Activated CD8-positive, alpha-beta T cell treated with anti-CD3 and anti-CD28 coated beads, Interleukin-2, amount 10 ng/mL, durations not matched to agents 7 days and 5 days (primary cell): Measurements from ENCODE around the gene KAT14. TPM values are rescaled to one million over a fixed set of nuclear protein-coding genes. Genes with fewer than 3 reads are reported as not detected.
"Not testable (repeated sequence)": the region's sequence is repeated elsewhere in the genome, so short reads cannot be mapped to it uniquely, and the experiment has no call there.

Experiments
- ATAC-seq: fragments of 150-1000 bp; cut with Tn5 transposase; one replicate; pipeline ENCODE4 v1.10.0; 2021; ENCODE audit warnings: moderate library complexity
- CTCF ChIA-PET: fragments of 350-600 bp; sonication (Branson Sonifier 250); formaldehyde crosslinking; loops from one replicate; lab custom pipeline; 2021; ENCODE audit warnings: antibody characterized with exemption; lab: Charles Lee
- POLR2A ChIA-PET: fragments of 350-600 bp; sonication (Branson Sonifier 250); formaldehyde crosslinking; loops from one replicate; lab custom pipeline; 2021; ENCODE audit warnings: antibody characterized with exemption; lab: Charles Lee
- DNase-seq: peaks from one replicate; pipeline ENCODE4 v3.0.0-alpha.2; 2020
- H3K27ac Mint-ChIP-seq: one replicate; pipeline ENCODE4 v1.8.0; 2021; ENCODE audit warnings: mild to moderate bottlenecking, mixed read lengths
- H3K27me3 Mint-ChIP-seq: one replicate; pipeline ENCODE4 v1.8.0; 2021; ENCODE audit warnings: low read depth, mixed read lengths
- H3K36me3 Mint-ChIP-seq: one replicate; pipeline ENCODE4 v1.8.0; 2021; ENCODE audit warnings: low read depth, mixed read lengths
- H3K4me1 Mint-ChIP-seq: one replicate; pipeline ENCODE4 v1.8.0; 2021; ENCODE audit warnings: low read depth, mixed read lengths
- H3K4me3 Mint-ChIP-seq: one replicate; pipeline ENCODE4 v1.8.0; 2021; ENCODE audit warnings: mild to moderate bottlenecking, mixed read lengths
- H3K9me3 Mint-ChIP-seq: one replicate; pipeline ENCODE4 v1.8.0; 2022; ENCODE audit warnings: mixed read lengths; ENCODE audit not compliant: insufficient read depth
- total RNA-seq, 2 experiments: library from RNA; stranded (reverse); gene quantifications; one replicate each; pipeline ENCODE4 v1.2.3, GENCODE V29; 2021

KAT14 gene
- total RNA-seq, 2 experiments from 2014 or later: 14.5 to 16.0 TPM

GRCh38 chr20:18166241-18166881 lies 28.7 kb downstream of the KAT14 start:
- Mint-ChIP-seq H3K4me1 (peaks cover 20% of the 10 kb centered on the region), H3K27me3 (no peaks in the 10 kb centered on the region), H3K9me3 (no peaks in the 10 kb centered on the region), H3K27ac (no peak overlapping the region), H3K36me3 (peaks cover 52% of the 10 kb centered on the region), H3K4me3 (no peak overlapping the region)
- no peak for ATAC-seq
- ChIA-PET CTCF (no interaction called here), POLR2A (interaction anchor here (1.1 kb wide), 1 partner anchor 28 kb away, joined by 3 read pairs; the partner anchor contains the start of genes KAT14 and PET117)
- DNase-seq: no peak

- ChIA-PET POLR2A (no interaction called here), CTCF (no interaction called here)
- no peaks in the 10 kb centered on the region for H3K27me3 Mint-ChIP-seq
- no peak overlapping the region for H3K4me3 Mint-ChIP-seq
- H3K4me1 Mint-ChIP-seq: peaks cover 20% of the 10 kb centered on the region
- DNase-seq (no peak), ATAC-seq (no peak)
- no peak overlapping the region for H3K27ac Mint-ChIP-seq
- H3K36me3 Mint-ChIP-seq: peaks cover 48% of the 10 kb centered on the region
- H3K9me3 Mint-ChIP-seq: no peaks in the 10 kb centered on the region
Observed at GRCh38 chr20:18166950-18167349, 29.3 kb downstream of the KAT14 start.

- Mint-ChIP-seq H3K4me1 (no peaks in the 10 kb centered on the region), H3K27me3 (no peaks in the 10 kb centered on the region), H3K4me3 (no peak overlapping the region), H3K9me3 (no peaks in the 10 kb centered on the region), H3K36me3 (peaks cover 53% of the 10 kb centered on the region), H3K27ac (no peak overlapping the region)
- CTCF ChIA-PET: interaction anchor here (1.1 kb wide), 1 partner anchor 14 kb away, joined by 3 read pairs; no protein-coding TSS in a partner anchor
- POLR2A ChIA-PET: no interaction called here
- ATAC-seq: no peak
- no peak for DNase-seq
Observed at GRCh38 chr20:18172379-18172778, 34.7 kb downstream of the KAT14 start.

GRCh38 chr20:18174906-18175683 lies 37.4 kb downstream of the KAT14 start:
- H3K9me3 Mint-ChIP-seq: no peaks in the 10 kb centered on the region
- no peak overlapping the region for H3K27ac Mint-ChIP-seq
- ATAC-seq (no peak), DNase-seq (no peak)
- ChIA-PET CTCF (no interaction called here), POLR2A (no interaction called here)
- H3K36me3 Mint-ChIP-seq: peaks cover 63% of the 10 kb centered on the region
- H3K4me1 Mint-ChIP-seq: no peaks in the 10 kb centered on the region
- no peaks in the 10 kb centered on the region for H3K27me3 Mint-ChIP-seq
- H3K4me3 Mint-ChIP-seq: no peak overlapping the region

GRCh38 chr20:18176318-18176785 lies 38.7 kb downstream of the KAT14 start:
- H3K9me3 Mint-ChIP-seq: no peaks in the 10 kb centered on the region
- CTCF ChIA-PET: no interaction called here
- ATAC-seq (no peak), DNase-seq (no peak)
- H3K36me3 Mint-ChIP-seq: peaks cover 62% of the 10 kb centered on the region
- H3K4me1 Mint-ChIP-seq: no peaks in the 10 kb centered on the region
- no peaks in the 10 kb centered on the region for H3K27me3 Mint-ChIP-seq
- H3K27ac Mint-ChIP-seq: no peak overlapping the region
- POLR2A ChIA-PET: no interaction called here
- no peak overlapping the region for H3K4me3 Mint-ChIP-seq

- H3K27ac Mint-ChIP-seq, H3K9me3 Mint-ChIP-seq, CTCF ChIA-PET, H3K27me3 Mint-ChIP-seq, H3K4me1 Mint-ChIP-seq, DNase-seq, ATAC-seq, POLR2A ChIA-PET, H3K4me3 Mint-ChIP-seq: not testable (repeated sequence)
- peaks cover 61% of the 10 kb centered on the region for H3K36me3 Mint-ChIP-seq
Observed at GRCh38 chr20:18180366-18180765, 42.7 kb downstream of the KAT14 start.

GRCh38 chr20:18180815-18181214 lies 43.2 kb downstream of the KAT14 start:
- DNase-seq (no peak), ATAC-seq (no peak)
- Mint-ChIP-seq H3K4me1 (no peaks in the 10 kb centered on the region), H3K36me3 (peaks cover 60% of the 10 kb centered on the region), H3K9me3 (no peaks in the 10 kb centered on the region), H3K4me3 (no peak overlapping the region), H3K27me3 (no peaks in the 10 kb centered on the region), H3K27ac (no peak overlapping the region)
- ChIA-PET CTCF (no interaction called here), POLR2A (no interaction called here)

GRCh38 chr20:18187020-18187419 lies 49.4 kb downstream of the KAT14 start:
- ChIA-PET POLR2A (no interaction called here), CTCF (no interaction called here)
- H3K4me1 Mint-ChIP-seq: peaks cover 18% of the 10 kb centered on the region
- no peak for ATAC-seq
- no peak overlapping the region for H3K27ac Mint-ChIP-seq
- H3K9me3 Mint-ChIP-seq: no peaks in the 10 kb centered on the region
- H3K36me3 Mint-ChIP-seq: peaks cover 47% of the 10 kb centered on the region
- H3K4me3 Mint-ChIP-seq: no peak overlapping the region
- H3K27me3 Mint-ChIP-seq: no peaks in the 10 kb centered on the region
- no peak for DNase-seq

GRCh38 chr20:18188434-18188833 lies 50.8 kb downstream of the KAT14 start:
- ATAC-seq: no peak
- Mint-ChIP-seq H3K36me3 (peaks cover 39% of the 10 kb centered on the region), H3K27me3 (no peaks in the 10 kb centered on the region), H3K4me1 (peaks cover 18% of the 10 kb centered on the region), H3K27ac (no peak overlapping the region), H3K4me3 (no peak overlapping the region), H3K9me3 (no peaks in the 10 kb centered on the region)
- no peak for DNase-seq
- ChIA-PET POLR2A (no interaction called here), CTCF (no interaction called here)

GRCh38 chr20:18190338-18191233 lies 52.9 kb downstream of the KAT14 start:
- ChIA-PET CTCF (interaction anchor here (1.0 to 1.3 kb wide), 2 partner anchors 9 to 52 kb away, joined by 3 to 4 read pairs; partner anchors contain the start of genes KAT14 and PET117), POLR2A (no interaction called here)
- Mint-ChIP-seq H3K27me3 (no peaks in the 10 kb centered on the region), H3K36me3 (peaks cover 33% of the 10 kb centered on the region), H3K4me1 (peaks cover 18% of the 10 kb centered on the region), H3K27ac (peak overlapping the region; percentile 71), H3K4me3 (no peak overlapping the region), H3K9me3 (no peaks in the 10 kb centered on the region)
- DNase-seq: no peak
- ATAC-seq: peak; percentile 42

- no peaks in the 10 kb centered on the region for H3K27me3 Mint-ChIP-seq
- H3K9me3 Mint-ChIP-seq: no peaks in the 10 kb centered on the region
- peaks cover 27% of the 10 kb centered on the region for H3K36me3 Mint-ChIP-seq
- H3K4me1 Mint-ChIP-seq: peaks cover 18% of the 10 kb centered on the region
- ChIA-PET CTCF (interaction anchor here (1.0 to 1.3 kb wide), 2 partner anchors 9 to 53 kb away, joined by 3 to 4 read pairs; partner anchors contain the start of genes KAT14 and PET117), POLR2A (no interaction called here)
- DNase-seq (no peak), ATAC-seq (no peak)
- no peak overlapping the region for H3K4me3 Mint-ChIP-seq
- H3K27ac Mint-ChIP-seq: no peak overlapping the region
Observed at GRCh38 chr20:18191306-18191705, 53.6 kb downstream of the KAT14 start.
